Suppressor macrophage treated with lipopolysaccharide for 4 hours (primary cell): ENCODE results near the gene GGCX.
A peak's percentile ranks its signal among the peaks of the same experiment; 100 is the strongest.
"Not testable (repeated sequence)": the region's sequence is repeated elsewhere in the genome, so short reads cannot be mapped to it uniquely, and the experiment has no call there.

Experiments used
- DNase-seq: peaks from one replicate; pipeline ENCODE4 v3.0.0-alpha.2; 2020

GGCX gene

GRCh38 chr2:85561280-85562212, at the start of gene GGCX:
Gene GGCX, minus strand, starts transcription at chr2:85561493. Its CDS starts 65 bp downstream, at chr2:85561428.
- DNase-seq, result peak; percentile 96

GRCh38 chr2:85607268-85608215, 46.2 kb upstream of the GGCX start:
- no peak for DNase-seq

- DNase-seq, result no peak
These were observed 44.8 kb upstream of the GGCX start for GRCh38 chr2:85606116-85606455.

GRCh38 chr2:85605406-85606115, 44.3 kb upstream of the GGCX start:
- DNase-seq, result no peak

- no peak for DNase-seq
These were observed 43.5 kb upstream of the GGCX start for GRCh38 chr2:85604568-85605339.

- not testable (repeated sequence) for DNase-seq
These were observed 42.8 kb upstream of the GGCX start for GRCh38 chr2:85604133-85604444.

GRCh38 chr2:85602476-85603234, 41.4 kb upstream of the GGCX start, which contains the start of gene TMEM150A:
Gene TMEM150A, minus strand, starts transcription at chr2:85602698. Its CDS starts 750 bp downstream, at chr2:85601948.
- DNase-seq, result peak; percentile 97

- DNase-seq, result peak; percentile 51
These were observed 40.6 kb upstream of the GGCX start for GRCh38 chr2:85601771-85602475.

GRCh38 chr2:85600951-85601770, 39.9 kb upstream of the GGCX start:
- DNase-seq, result no peak

GRCh38 chr2:85600235-85600575, 38.9 kb upstream of the GGCX start:
- DNase-seq, result no peak

- no peak for DNase-seq
These were observed 38.4 kb upstream of the GGCX start for GRCh38 chr2:85599468-85600234.

- DNase-seq, result no peak
These were observed 37.5 kb upstream of the GGCX start for GRCh38 chr2:85598594-85599340.

- DNase-seq, result no peak
These were observed 35.9 kb upstream of the GGCX start for GRCh38 chr2:85597241-85597640.

- no peak for DNase-seq
These were observed 35.3 kb upstream of the GGCX start for GRCh38 chr2:85596486-85597143.

- no peak for DNase-seq
These were observed 34.7 kb upstream of the GGCX start for GRCh38 chr2:85596026-85596333.

GRCh38 chr2:85595301-85596025, 34.2 kb upstream of the GGCX start, which contains the start of gene RNF181:
Gene RNF181, plus strand, starts transcription at chr2:85595745. Its CDS starts 19 bp downstream, at chr2:85595764.
- DNase-seq, result peak; percentile 99

GRCh38 chr2:85594715-85595300, 33.5 kb upstream of the GGCX start:
- DNase-seq, result no peak
